A549 (cell line): ENCODE data around the gene DYNC2I2. TPM values are rescaled to one million over a fixed set of nuclear protein-coding genes. Genes with fewer than 3 reads are reported as not detected.
A peak's percentile ranks its signal among the peaks of the same experiment; 100 is the strongest.

Source experiments
- ATAC-seq, 2 experiments: fragments of 200-7000 bp in 1 of 2; fragments of >200 bp in 1 of 2; cut with Nextera tagmentation in 1 of 2; cut with Tn5 transposase in 1 of 2; 3 replicates each; pipeline versions ENCODE4 v1.8.0 to v1.9.1; 2018 to 2020; ENCODE audit warnings: mild to moderate bottlenecking in 1 of 2, moderate library complexity in 1 of 2
- CTCF ChIA-PET: fragments of 300-600 bp; sonication (Branson Sonifier 250); formaldehyde crosslinking; extraction: SDS; loops from one replicate; lab custom pipeline; 2021; ENCODE audit warnings: antibody characterized with exemption, inconsistent platforms; lab: Yijun Ruan, JAX
- POLR2A ChIA-PET: fragments of 350-600 bp; formaldehyde crosslinking; extraction: SDS; loops from one replicate; lab custom pipeline; 2021; ENCODE audit warnings: antibody characterized with exemption, inconsistent platforms; lab: Yijun Ruan, JAX
- DNase-seq, 2 experiments: peaks; one replicate each; pipeline versions ENCODE4 v3.0.0 to v3.0.0-alpha.2; 2011 to 2016; ENCODE audit warnings: low read depth in 1 of 2, low spot score in 1 of 2
- FAIRE-seq: peaks from 2 replicates; lab custom pipeline; 2011; peaks lifted over from hg19 to GRCh38; lab: Jason Lieb, UNC
- H3K27ac ChIP-seq, 2 experiments: fragments of >200 bp; sonication (Bioruptor Twin); formaldehyde crosslinking; 3 replicates each; pipeline ENCODE4 v1.5.1; 2016 to 2017
- H3K4me1 ChIP-seq: fragments of >200 bp; sonication (Bioruptor Twin); formaldehyde crosslinking; 3 replicates; pipeline ENCODE4 v1.6.1; 2016
- H3K4me2 ChIP-seq: fragments of >200 bp; sonication (Bioruptor Twin); formaldehyde crosslinking; 3 replicates; pipeline ENCODE4 v1.6.1; 2016
- H3K4me3 ChIP-seq: fragments of >200 bp; sonication (Bioruptor Twin); formaldehyde crosslinking; 3 replicates; pipeline ENCODE4 v1.5.1; 2016
- H3K9me3 ChIP-seq: fragments of >200 bp; sonication (Bioruptor Twin); formaldehyde crosslinking; 3 replicates; pipeline ENCODE4 v1.6.1; 2016
- BHLHE40 ChIP-seq: IDR thresholded peaks from 2 replicates; pipeline ENCODE4 v1.6.1; 2012; ENCODE audit warnings: low read depth, low read length, inconsistent platforms
- CBX2 ChIP-seq: fragments of 200-600 bp; sonication (generic); IDR thresholded peaks from 2 replicates; pipeline ENCODE4 v1.6.1; 2016; ENCODE audit warnings: low read depth, mild to moderate bottlenecking, borderline replicate concordance
- CBX8 ChIP-seq: fragments of 200-600 bp; sonication (generic); IDR thresholded peaks from 2 replicates; pipeline ENCODE4 v1.6.1; 2016
- CEBPB ChIP-seq, 2 experiments: fragments of >200 bp in 1 of 2; sonication (Bioruptor Twin) in 1 of 2; formaldehyde crosslinking in 1 of 2; IDR thresholded peaks; 2 replicates each; pipeline ENCODE4 v1.6.1; 2012 to 2016
- CHD2 ChIP-seq: fragments of 150-350 bp; IDR thresholded peaks from 2 replicates; pipeline ENCODE4 v1.6.1; 2014; ENCODE audit warnings: low read length; ENCODE audit not compliant: partially characterized antibody
- CHD4 ChIP-seq: fragments of 200-600 bp; sonication (generic); IDR thresholded peaks from 2 replicates; pipeline ENCODE4 v1.6.1; 2016; ENCODE audit warnings: antibody characterized with exemption, mild to moderate bottlenecking, borderline replicate concordance
- EP300 ChIP-seq, 2 experiments: fragments of >200 bp; sonication (Bioruptor Twin); formaldehyde crosslinking; IDR thresholded peaks; 2 replicates in 1 of 2; 3 replicates in 1 of 2; pipeline ENCODE4 v1.6.1; 2016 to 2017
- FOXS1 ChIP-seq: fragments of 250-450 bp; sonication (Bioruptor Pico); IDR thresholded peaks from 2 replicates; pipeline ENCODE4 v1.5.0; 2020; ENCODE audit warnings: mild to moderate bottlenecking, moderate library complexity
- HOXA7 ChIP-seq: fragments of 250-450 bp; sonication (Bioruptor Pico); IDR thresholded peaks from 2 replicates; pipeline ENCODE4 v1.5.0; 2020; ENCODE audit warnings: mild to moderate bottlenecking, moderate library complexity
- HOXB5 ChIP-seq: fragments of 250-450 bp; sonication (Bioruptor Pico); IDR thresholded peaks from 2 replicates; pipeline ENCODE4 v1.5.0; 2020; ENCODE audit warnings: mild to moderate bottlenecking, moderate library complexity
- JUN ChIP-seq, 2 experiments: fragments of >200 bp; sonication (Bioruptor Twin); formaldehyde crosslinking; IDR thresholded peaks; 2 replicates in 1 of 2; 3 replicates in 1 of 2; pipeline ENCODE4 v1.6.1; 2016 to 2017
- JUNB ChIP-seq: fragments of >200 bp; sonication (Bioruptor Twin); formaldehyde crosslinking; IDR thresholded peaks from 2 replicates; pipeline ENCODE4 v1.6.1; 2016
- KDM1A ChIP-seq: fragments of 200-600 bp; sonication (generic); IDR thresholded peaks from 2 replicates; pipeline ENCODE4 v1.6.1; 2016; ENCODE audit warnings: low read depth, mild to moderate bottlenecking
- KDM5A ChIP-seq: fragments of 200-600 bp; sonication (generic); IDR thresholded peaks from 2 replicates; pipeline ENCODE4 v1.6.1; 2016; ENCODE audit warnings: antibody characterized with exemption, mild to moderate bottlenecking
- MAFK ChIP-seq: fragments of 450-650 bp; IDR thresholded peaks from 2 replicates; pipeline ENCODE4 v1.6.1; 2014; ENCODE audit not compliant: partially characterized antibody
- MYC ChIP-seq: IDR thresholded peaks from 2 replicates; pipeline ENCODE4 v1.6.1; 2012; ENCODE audit warnings: mild to moderate bottlenecking, inconsistent platforms, low read length, improper control_type of control experiment, borderline replicate concordance
- NPAS2 ChIP-seq: fragments of 250-450 bp; sonication (Bioruptor Pico); IDR thresholded peaks from 2 replicates; pipeline ENCODE4 v1.8.0; 2022; ENCODE audit warnings: mild to moderate bottlenecking, moderate library complexity, borderline replicate concordance
- POLR2A ChIP-seq: IDR thresholded peaks from 2 replicates; pipeline ENCODE4 v1.6.1; 2012; ENCODE audit warnings: mild to moderate bottlenecking, low read length
- RCOR1 ChIP-seq: fragments of 150-350 bp; IDR thresholded peaks from 2 replicates; pipeline ENCODE4 v1.6.1; 2014; ENCODE audit warnings: antibody characterized with exemption, low read length, low read depth
- RNF2 ChIP-seq: fragments of 200-600 bp; sonication (generic); IDR thresholded peaks from 2 replicates; pipeline ENCODE4 v1.6.1; 2016; ENCODE audit warnings: low read depth, mild to moderate bottlenecking, antibody characterized with exemption, moderate library complexity, borderline replicate concordance
- SMC3 ChIP-seq: fragments of >200 bp; sonication (Bioruptor Twin); formaldehyde crosslinking; IDR thresholded peaks from 3 replicates; pipeline ENCODE4 v1.6.1; 2018; ENCODE audit warnings: inconsistent platforms
- TFCP2L1 ChIP-seq: fragments of 250-450 bp; sonication (Bioruptor Pico); IDR thresholded peaks from 2 replicates; pipeline ENCODE4 v1.5.0; 2021; ENCODE audit warnings: mild to moderate bottlenecking
- ZFP36 ChIP-seq: fragments of 450-650 bp; IDR thresholded peaks from 2 replicates; pipeline ENCODE4 v1.6.1; 2014; ENCODE audit warnings: borderline replicate concordance; ENCODE audit not compliant: partially characterized antibody
- WGBS: methylation state at CpG from one replicate; pipeline ENCODE4 v1.1.6; 2017; ENCODE audit errors: missing lambda C conversion rate; 5-methylcytosine and 5-hydroxymethylcytosine counted together
- polyA plus RNA-seq, 4 experiments: library from polyadenylated mRNA; depleted of rRNA in 3 of 4; stranded (reverse); fragments of >200 nt; fragmentation: RNase III in 1 of 4; extraction: RNeasy Plus Mini Kit Qiagen cat#74134 plus additional on column Dnase treatment in 1 of 4; gene quantifications; 2 replicates in 3 of 4; 3 replicates in 1 of 4; pipeline ENCODE4 v1.2.3, GENCODE V29; 2011 to 2017
- TF ChIP-seq, protein P1 (sequence below): fragments of 250-450 bp; sonication (Bioruptor Pico); IDR thresholded peaks from 2 replicates; pipeline ENCODE4 v1.5.0; 2020; ENCODE audit warnings: low read depth, mild to moderate bottlenecking, moderate library complexity
- TF ChIP-seq, protein P2 (sequence below): fragments of >200 bp; sonication (Bioruptor Twin); formaldehyde crosslinking; IDR thresholded peaks from 3 replicates; pipeline ENCODE4 v1.6.1; 2016
- TF ChIP-seq, protein P3 (sequence below): fragments of 250-450 bp; sonication (Bioruptor Pico); IDR thresholded peaks from 2 replicates; pipeline ENCODE4 v1.5.0; 2021; ENCODE audit warnings: mild to moderate bottlenecking, moderate library complexity, borderline replicate concordance
- TF ChIP-seq, protein P4 (sequence below): fragments of 150-350 bp; IDR thresholded peaks from 2 replicates; pipeline ENCODE4 v1.6.1; 2014; ENCODE audit warnings: low read depth, mild to moderate bottlenecking, low read length
- TF ChIP-seq, protein P5 (sequence below): fragments of 450-650 bp; IDR thresholded peaks from 2 replicates; pipeline ENCODE4 v1.6.1; 2014; ENCODE audit warnings: antibody characterized with exemption

Gene DYNC2I2
- polyA plus RNA-seq, 2 of the 4 experiments (the other 2 are of a cell fraction) = 57.3 to 117 TPM

DNA sequence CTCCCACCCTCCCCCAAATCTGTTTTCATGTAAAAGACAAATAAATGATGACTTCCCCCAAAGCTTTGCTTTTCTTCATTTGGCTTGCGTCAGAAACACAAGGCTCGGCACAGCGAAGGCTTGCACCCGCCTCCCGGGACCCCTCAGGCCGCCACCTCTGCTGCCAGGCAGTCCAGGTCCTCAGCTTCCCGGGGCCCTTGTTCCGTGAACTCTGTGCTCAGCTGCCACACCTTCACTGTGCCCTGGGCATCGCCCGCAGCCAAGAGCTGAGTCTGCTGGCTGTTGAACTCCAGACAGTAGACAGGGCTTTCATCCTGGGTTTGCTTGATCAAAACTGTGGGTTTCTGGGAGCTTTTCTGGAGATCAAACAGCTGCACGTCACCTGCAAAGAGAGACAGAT is 23.0 kb downstream of the DYNC2I2 start:
- Histone ChIP-seq H3K9me3 (no peaks in the 10 kb centered on the region), H3K4me3 (no peak overlapping the region), H3K4me1 (peaks cover 58% of the 10 kb centered on the region), H3K27ac (peak overlapping the region; percentile 97 to 99), H3K4me2 (no peak overlapping the region)
- TF ChIP-seq POLR2A (no peak), JUNB (no peak), MAFK (no peak)
- TF ChIP-seq, protein P1, sequence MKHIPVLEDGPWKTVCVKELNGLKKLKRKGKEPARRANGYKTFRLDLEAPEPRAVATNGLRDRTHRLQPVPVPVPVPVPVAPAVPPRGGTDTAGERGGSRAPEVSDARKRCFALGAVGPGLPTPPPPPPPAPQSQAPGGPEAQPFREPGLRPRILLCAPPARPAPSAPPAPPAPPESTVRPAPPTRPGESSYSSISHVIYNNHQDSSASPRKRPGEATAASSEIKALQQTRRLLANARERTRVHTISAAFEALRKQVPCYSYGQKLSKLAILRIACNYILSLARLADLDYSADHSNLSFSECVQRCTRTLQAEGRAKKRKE (CRISPR knock-in tag) = no peak
- POLR2A ChIA-PET = no interaction called here
- CTCF ChIA-PET = interaction anchor here (1.2 to 7.4 kb wide), 11 partner anchors 11 to 338 kb away, joined by 3 to 61 read pairs (median 14); partner anchors contain the start of gene PKN3
- DNase-seq (no peak), ATAC-seq (no peak), FAIRE-seq (no peak)
- WGBS = 79% methylated on average over 11 of the region's 11 CpGs

DNA sequence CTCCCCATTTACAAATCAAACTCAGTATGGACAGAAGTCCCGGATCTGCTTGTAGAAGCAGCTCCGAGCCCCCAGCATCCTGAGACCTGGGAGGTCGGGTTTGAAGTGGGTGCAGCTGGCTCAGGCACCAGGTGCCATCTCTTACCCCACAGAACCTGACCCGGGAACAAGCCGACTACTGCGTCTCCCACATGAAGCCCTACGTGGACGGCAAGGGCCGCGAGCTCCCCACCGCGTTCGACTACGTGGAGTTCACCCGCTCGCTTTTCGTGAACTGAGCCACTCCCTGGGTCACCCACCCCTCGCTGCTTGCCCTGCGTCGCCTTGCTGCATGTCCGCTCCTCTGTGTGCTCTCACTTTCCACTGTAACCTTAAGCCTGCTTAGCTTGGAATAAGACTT is 23.6 kb downstream of the DYNC2I2 start:
- POLR2A ChIA-PET = no interaction called here
- FAIRE-seq = no peak
- no peak for ATAC-seq
- WGBS = 95% methylated on average over 21 of the region's 21 CpGs
- no peak overlapping the region for H3K4me3 ChIP-seq
- CTCF ChIA-PET = interaction anchor here (1.2 to 7.4 kb wide), 10 partner anchors 10 to 337 kb away, joined by 3 to 61 read pairs (median 16); partner anchors contain the start of gene PKN3
- H3K4me2 ChIP-seq = no peak overlapping the region
- DNase-seq = no peak
- H3K4me1 ChIP-seq = peaks cover 62% of the 10 kb centered on the region
- no peaks in the 10 kb centered on the region for H3K9me3 ChIP-seq
- H3K27ac ChIP-seq = peak overlapping the region in 1 of 2 experiments; percentile 97; a peak in 2 of 6 replicates
- TF ChIP-seq HOXB5 = no peak
- TF ChIP-seq, protein P2, sequence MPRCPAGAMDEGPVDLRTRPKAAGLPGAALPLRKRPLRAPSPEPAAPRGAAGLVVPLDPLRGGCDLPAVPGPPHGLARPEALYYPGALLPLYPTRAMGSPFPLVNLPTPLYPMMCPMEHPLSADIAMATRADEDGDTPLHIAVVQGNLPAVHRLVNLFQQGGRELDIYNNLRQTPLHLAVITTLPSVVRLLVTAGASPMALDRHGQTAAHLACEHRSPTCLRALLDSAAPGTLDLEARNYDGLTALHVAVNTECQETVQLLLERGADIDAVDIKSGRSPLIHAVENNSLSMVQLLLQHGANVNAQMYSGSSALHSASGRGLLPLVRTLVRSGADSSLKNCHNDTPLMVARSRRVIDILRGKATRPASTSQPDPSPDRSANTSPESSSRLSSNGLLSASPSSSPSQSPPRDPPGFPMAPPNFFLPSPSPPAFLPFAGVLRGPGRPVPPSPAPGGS = no peak
- no peak for TF ChIP-seq TFCP2L1 (CRISPR knock-in tag)
- TF ChIP-seq EP300 (IDR thresholded peaks at IDR 0.05) = no peak
- TF ChIP-seq RCOR1 = no peak
- no peak for TF ChIP-seq NPAS2 (CRISPR knock-in tag)
- TF ChIP-seq HOXA7 (CRISPR knock-in tag) = no peak
- no peak for TF ChIP-seq CHD2
- TF ChIP-seq SMC3 = no peak
- no peak for TF ChIP-seq CHD4
- TF ChIP-seq CEBPB (IDR thresholded peaks at IDR 0.05) = no peak
- TF ChIP-seq JUN (IDR thresholded peaks at IDR 0.05) = no peak
- no peak for TF ChIP-seq KDM1A
- no peak for TF ChIP-seq ZFP36
- TF ChIP-seq BHLHE40 = no peak
- TF ChIP-seq, all 56 proteins: peak for 0

DNA sequence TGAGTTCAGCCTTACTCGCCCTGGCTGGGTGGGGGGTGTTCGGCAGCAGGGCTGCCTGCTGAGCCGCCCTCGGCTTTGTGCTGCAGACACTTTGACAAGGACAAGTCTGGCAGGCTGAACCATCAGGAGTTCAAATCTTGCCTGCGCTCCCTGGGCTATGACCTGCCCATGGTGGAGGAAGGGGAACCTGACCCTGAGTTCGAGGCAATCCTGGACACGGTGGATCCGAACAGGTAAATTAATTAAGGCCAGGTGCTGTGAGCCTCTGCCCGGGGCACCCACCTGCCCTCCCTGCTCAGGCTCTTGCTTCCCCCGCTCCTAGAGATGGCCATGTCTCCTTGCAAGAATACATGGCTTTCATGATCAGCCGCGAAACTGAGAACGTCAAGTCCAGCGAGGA is 24.2 kb downstream of the DYNC2I2 start:
- peak overlapping the region in 1 of 2 experiments; percentile 10; a peak in 2 of 6 replicates for H3K27ac ChIP-seq
- DNase-seq (no peak), FAIRE-seq (no peak), ATAC-seq (no peak)
- H3K4me1 ChIP-seq = peaks cover 64% of the 10 kb centered on the region
- WGBS = 95% methylated on average over 14 of the region's 14 CpGs
- POLR2A ChIA-PET = no interaction called here
- no peak overlapping the region for H3K4me2 ChIP-seq
- CTCF ChIA-PET = interaction anchor here (0.9 to 7.4 kb wide), 5 partner anchors 9 to 101 kb away, joined by 4 to 61 read pairs (median 11); partner anchors contain the start of gene PKN3
- H3K9me3 ChIP-seq = no peaks in the 10 kb centered on the region
- H3K4me3 ChIP-seq = no peak overlapping the region
- TF ChIP-seq CBX8 = no peak
- TF ChIP-seq KDM5A = no peak
- no peak for TF ChIP-seq MAFK
- no peak for TF ChIP-seq NPAS2 (CRISPR knock-in tag)
- TF ChIP-seq, protein P3, sequence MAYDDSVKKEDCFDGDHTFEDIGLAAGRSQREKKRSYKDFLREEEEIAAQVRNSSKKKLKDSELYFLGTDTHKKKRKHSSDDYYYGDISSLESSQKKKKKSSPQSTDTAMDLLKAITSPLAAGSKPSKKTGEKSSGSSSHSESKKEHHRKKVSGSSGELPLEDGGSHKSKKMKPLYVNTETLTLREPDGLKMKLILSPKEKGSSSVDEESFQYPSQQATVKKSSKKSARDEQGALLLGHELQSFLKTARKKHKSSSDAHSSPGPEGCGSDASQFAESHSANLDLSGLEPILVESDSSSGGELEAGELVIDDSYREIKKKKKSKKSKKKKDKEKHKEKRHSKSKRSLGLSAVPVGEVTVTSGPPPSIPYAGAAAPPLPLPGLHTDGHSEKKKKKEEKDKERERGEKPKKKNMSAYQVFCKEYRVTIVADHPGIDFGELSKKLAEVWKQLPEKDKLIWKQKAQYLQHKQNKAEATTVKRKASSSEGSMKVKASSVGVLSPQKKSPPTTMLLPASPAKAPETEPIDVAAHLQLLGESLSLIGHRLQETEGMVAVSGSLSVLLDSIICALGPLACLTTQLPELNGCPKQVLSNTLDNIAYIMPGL (CRISPR knock-in tag) = no peak
- no peak for TF ChIP-seq ZFP36
- TF ChIP-seq RNF2 = no peak
- no peak for TF ChIP-seq CBX2
- no peak for TF ChIP-seq FOXS1 (CRISPR knock-in tag)
- TF ChIP-seq, protein P4, sequence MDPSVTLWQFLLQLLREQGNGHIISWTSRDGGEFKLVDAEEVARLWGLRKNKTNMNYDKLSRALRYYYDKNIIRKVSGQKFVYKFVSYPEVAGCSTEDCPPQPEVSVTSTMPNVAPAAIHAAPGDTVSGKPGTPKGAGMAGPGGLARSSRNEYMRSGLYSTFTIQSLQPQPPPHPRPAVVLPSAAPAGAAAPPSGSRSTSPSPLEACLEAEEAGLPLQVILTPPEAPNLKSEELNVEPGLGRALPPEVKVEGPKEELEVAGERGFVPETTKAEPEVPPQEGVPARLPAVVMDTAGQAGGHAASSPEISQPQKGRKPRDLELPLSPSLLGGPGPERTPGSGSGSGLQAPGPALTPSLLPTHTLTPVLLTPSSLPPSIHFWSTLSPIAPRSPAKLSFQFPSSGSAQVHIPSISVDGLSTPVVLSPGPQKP = no peak
- TF ChIP-seq MYC = no peak
- no peak for TF ChIP-seq CEBPB (IDR thresholded peaks at IDR 0.05)
- TF ChIP-seq, protein P5, sequence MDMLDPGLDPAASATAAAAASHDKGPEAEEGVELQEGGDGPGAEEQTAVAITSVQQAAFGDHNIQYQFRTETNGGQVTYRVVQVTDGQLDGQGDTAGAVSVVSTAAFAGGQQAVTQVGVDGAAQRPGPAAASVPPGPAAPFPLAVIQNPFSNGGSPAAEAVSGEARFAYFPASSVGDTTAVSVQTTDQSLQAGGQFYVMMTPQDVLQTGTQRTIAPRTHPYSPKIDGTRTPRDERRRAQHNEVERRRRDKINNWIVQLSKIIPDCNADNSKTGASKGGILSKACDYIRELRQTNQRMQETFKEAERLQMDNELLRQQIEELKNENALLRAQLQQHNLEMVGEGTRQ = no peak
